Astrocyte (in vitro differentiated cells and primary cell): ENCODE data around the gene CDHR2. TPM values are rescaled to one million over a fixed set of nuclear protein-coding genes. Genes with fewer than 3 reads are reported as not detected.

ENCODE experiments used
- DNase-seq: peaks from one replicate; pipeline ENCODE4 v3.0.0-alpha.2; 2010; ENCODE audit warnings: low read depth
- FAIRE-seq: peaks from 2 replicates; lab custom pipeline; 2011; peaks lifted over from hg19 to GRCh38; lab: Jason Lieb, UNC
- H2AFZ ChIP-seq: 2 replicates; pipeline ENCODE4 v1.6.0; 2012; ENCODE audit warnings: low read depth, low read length, inconsistent platforms
- H3K27ac ChIP-seq: 2 replicates; pipeline ENCODE4 v1.5.1; 2011; ENCODE audit warnings: low read depth, low read length, inconsistent platforms
- H3K27me3 ChIP-seq: 2 replicates; pipeline ENCODE4 v1.6.0; 2011; ENCODE audit warnings: low read length, inconsistent platforms; ENCODE audit not compliant: insufficient read depth
- H3K36me3 ChIP-seq: 2 replicates; pipeline ENCODE4 v1.5.1; 2011; ENCODE audit warnings: low read length, inconsistent platforms; ENCODE audit not compliant: insufficient read depth
- H3K4me1 ChIP-seq: 2 replicates; pipeline ENCODE4 v1.5.1; 2011; ENCODE audit warnings: low read length, inconsistent platforms; ENCODE audit not compliant: insufficient read depth
- H3K4me2 ChIP-seq: 2 replicates; pipeline ENCODE4 v1.6.0; 2012; ENCODE audit warnings: low read length, inconsistent platforms
- H3K4me3 ChIP-seq: 2 replicates; pipeline ENCODE4 v1.5.1; 2011; ENCODE audit warnings: low read depth, mild to moderate bottlenecking, low read length, inconsistent platforms; ENCODE audit not compliant: insufficient read depth
- H3K79me2 ChIP-seq: 2 replicates; pipeline ENCODE4 v1.6.0; 2012; ENCODE audit warnings: mild to moderate bottlenecking, low read length, inconsistent platforms; ENCODE audit not compliant: insufficient read depth
- H3K9ac ChIP-seq: 2 replicates; pipeline ENCODE4 v1.6.0; 2012; ENCODE audit warnings: mild to moderate bottlenecking, low read length, inconsistent platforms
- H3K9me3 ChIP-seq: 2 replicates; pipeline ENCODE4 v1.5.1; 2012; ENCODE audit warnings: low read depth, mild to moderate bottlenecking, low read length, inconsistent platforms; ENCODE audit not compliant: insufficient read depth
- H4K20me1 ChIP-seq: 2 replicates; pipeline ENCODE4 v1.6.0; 2012; ENCODE audit warnings: low read length, inconsistent platforms; ENCODE audit not compliant: insufficient read depth
- H3K27ac Mint-ChIP-seq: one replicate; pipeline ENCODE4 v1.8.0; 2021; ENCODE audit warnings: mild to moderate bottlenecking, mixed read lengths; ENCODE audit not compliant: unreplicated experiment
- H3K27me3 Mint-ChIP-seq: one replicate; pipeline ENCODE4 v1.8.0; 2021; ENCODE audit warnings: low read depth, mixed read lengths; ENCODE audit not compliant: unreplicated experiment
- H3K36me3 Mint-ChIP-seq: one replicate; pipeline ENCODE4 v1.8.0; 2021; ENCODE audit warnings: low read depth, mixed read lengths; ENCODE audit not compliant: unreplicated experiment
- H3K4me1 Mint-ChIP-seq: one replicate; pipeline ENCODE4 v1.8.0; 2021; ENCODE audit warnings: low read depth, mixed read lengths; ENCODE audit not compliant: unreplicated experiment
- H3K4me3 Mint-ChIP-seq: one replicate; pipeline ENCODE4 v1.8.0; 2021; ENCODE audit warnings: mild to moderate bottlenecking, moderate library complexity, mixed read lengths; ENCODE audit not compliant: unreplicated experiment
- H3K9me3 Mint-ChIP-seq: one replicate; pipeline ENCODE4 v1.8.0; 2021; ENCODE audit warnings: mild to moderate bottlenecking, mixed read lengths; ENCODE audit not compliant: unreplicated experiment
- CTCF ChIP-seq: IDR thresholded peaks from 2 replicates; pipeline ENCODE4 v1.5.1; 2011; ENCODE audit warnings: low read depth, mild to moderate bottlenecking, inconsistent platforms, low read length, moderate library complexity; ENCODE audit not compliant: insufficient read depth
- EZH2 ChIP-seq: IDR thresholded peaks from 2 replicates; pipeline ENCODE4 v1.6.1; 2012; ENCODE audit warnings: mild to moderate bottlenecking, low read length, inconsistent platforms; ENCODE audit not compliant: insufficient read depth
- total RNA-seq: library from RNA; stranded (reverse); gene quantifications from 2 replicates; pipeline ENCODE4 v1.2.1, GENCODE V29; 2021

The CDHR2 gene
- total RNA-seq, 1 donor from 2014 or later = 0.43 TPM

DNA sequence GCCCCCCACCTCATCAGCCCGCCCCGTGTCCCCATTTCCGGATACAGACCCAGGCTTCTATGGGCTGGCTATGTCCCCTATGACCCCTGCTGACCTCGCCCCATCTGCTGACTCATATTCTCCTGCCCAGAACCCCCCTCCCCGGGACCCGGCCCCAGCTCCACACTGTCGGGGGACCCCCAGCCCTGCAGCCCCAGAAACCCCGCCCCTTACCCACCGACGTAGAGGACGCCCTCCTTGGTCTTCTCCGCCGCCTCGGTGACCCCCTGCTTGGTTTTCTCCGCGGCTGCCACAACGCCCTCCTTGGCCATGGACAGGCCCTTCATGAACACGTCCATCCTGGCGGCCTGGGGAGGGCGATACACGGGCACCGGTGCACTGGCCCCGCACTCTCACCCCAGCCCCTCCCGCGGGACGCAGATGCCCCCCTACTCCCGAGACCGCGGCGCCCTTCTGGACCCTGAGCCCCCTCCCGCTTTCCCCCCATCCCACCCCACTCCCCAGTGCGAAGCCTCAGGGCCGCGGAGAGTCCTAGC, 80.2 kb downstream of the CDHR2 start:
- Histone ChIP-seq H3K9me3 (no peaks in the 10 kb centered on the region), H3K79me2 (no peaks in the 10 kb centered on the region), H3K4me3 (no peak overlapping the region), H3K27me3 (peaks cover 55% of the 10 kb centered on the region), H3K4me1 (peaks cover 10% of the 10 kb centered on the region), H3K36me3 (no peaks in the 10 kb centered on the region), H4K20me1 (peaks cover 3% of the 10 kb centered on the region), H3K4me2 (peak overlapping the region; percentile 89), H3K9ac (no peak overlapping the region), H3K27ac (no peak overlapping the region), H2AFZ (no peak overlapping the region)
- Mint-ChIP-seq H3K36me3 (peaks cover 4% of the 10 kb centered on the region), H3K9me3 (no peaks in the 10 kb centered on the region), H3K4me1 (peaks cover 21% of the 10 kb centered on the region), H3K27ac (no peak overlapping the region), H3K27me3 (peaks cover 66% of the 10 kb centered on the region), H3K4me3 (peak overlapping the region; percentile 75)
- FAIRE-seq (no peak), DNase-seq (no peak)
- no peak for TF ChIP-seq EZH2
- TF ChIP-seq CTCF = no peak

DNA sequence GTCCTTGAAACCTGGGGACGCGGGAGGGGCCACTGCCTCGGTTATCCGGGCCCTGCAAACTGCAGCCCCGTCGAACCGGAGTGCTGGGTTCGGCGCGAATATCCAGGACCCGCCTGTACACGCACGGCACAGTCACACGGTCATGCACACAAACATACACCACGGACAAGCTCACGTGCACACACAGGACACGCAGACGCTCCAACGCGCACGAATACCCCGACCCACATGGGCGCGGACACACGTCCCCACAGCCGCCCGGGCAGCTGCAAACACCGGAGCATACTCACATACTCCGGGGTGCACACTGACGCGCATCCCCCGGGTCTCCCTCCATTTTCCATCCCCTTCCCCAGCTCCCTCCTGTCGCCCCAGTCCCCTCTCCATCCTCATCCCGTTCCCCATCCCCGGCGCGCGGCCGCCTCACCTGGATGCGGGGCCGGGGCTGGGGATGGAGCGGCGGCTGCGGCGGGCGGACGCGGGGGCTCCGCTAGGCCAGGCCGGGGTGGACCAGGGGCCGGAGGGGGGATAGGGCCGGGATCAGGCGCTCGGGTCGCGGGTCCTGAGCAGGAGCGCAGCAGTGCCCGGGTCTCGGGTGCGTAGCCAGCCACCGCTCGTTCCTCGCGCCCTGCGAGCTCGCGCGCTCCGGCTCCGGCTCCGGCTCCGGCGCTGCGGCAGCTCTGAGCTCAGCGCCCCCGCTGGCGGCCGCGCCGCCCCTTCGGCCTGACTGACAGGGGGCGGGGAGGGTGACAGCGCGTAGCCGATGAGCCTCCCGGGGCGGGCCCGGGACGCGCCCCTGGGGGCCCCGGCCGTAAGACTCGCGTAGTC, 80.9 kb downstream of the CDHR2 start, which contains the start of the genes EIF4E1B and SNCB:
Gene EIF4E1B, plus strand, starts transcription at position 823 of the 828 bp plus-strand sequence. CDS start 12,113 bp downstream, outside the sequence.
Gene SNCB, minus strand, starts transcription at position 682 of the 828 bp plus-strand sequence. CDS start 880 bp downstream, outside the sequence.
- Histone ChIP-seq H3K36me3 (no peaks in the 10 kb centered on the region), H3K9me3 (no peaks in the 10 kb centered on the region), H2AFZ (peak within 1 kb of the TSS; percentile 76), H3K9ac (peak within 1 kb of the TSS; percentile 52), H3K4me1 (peaks cover 10% of the 10 kb centered on the region), H3K27me3 (peaks cover 54% of the 10 kb centered on the region), H4K20me1 (peaks cover 3% of the 10 kb centered on the region), H3K4me2 (peak within 1 kb of the TSS; percentile 89), H3K27ac (no peak within 1 kb of the TSS), H3K4me3 (peak within 1 kb of the TSS; percentile 49), H3K79me2 (no peaks in the 10 kb centered on the region)
- peaks cover 66% of the 10 kb centered on the region for H3K27me3 Mint-ChIP-seq
- TF ChIP-seq EZH2 (peak; percentile 88), CTCF (no peak)
- peaks cover 4% of the 10 kb centered on the region for H3K36me3 Mint-ChIP-seq
- no peak for DNase-seq
- H3K9me3 Mint-ChIP-seq = peaks cover under 1% of the 10 kb centered on the region
- H3K4me1 Mint-ChIP-seq = peaks cover 21% of the 10 kb centered on the region
- no peak within 1 kb of the TSS for H3K27ac Mint-ChIP-seq
- peak within 1 kb of the TSS; percentile 75 for H3K4me3 Mint-ChIP-seq
- FAIRE-seq = no peak
